H9 (cell line): ENCODE results near the gene IREB2. TPM values are rescaled to one million over a fixed set of nuclear protein-coding genes. Genes with fewer than 3 reads are reported as not detected.

Source experiments
- DNase-seq: peaks from one replicate; pipeline ENCODE4 v3.0.0-alpha.2; 2017
- H2AFZ ChIP-seq: one replicate; pipeline ENCODE4 v1.6.1; 2013; ENCODE audit warnings: mild to moderate bottlenecking, low read length, control low read depth, moderate library complexity
- H2AK5ac ChIP-seq: 2 replicates; pipeline ENCODE4 v1.6.1; 2013; ENCODE audit warnings: low read length, control low read depth, mixed read lengths; ENCODE audit not compliant: insufficient read length
- H2BK120ac ChIP-seq: one replicate; pipeline ENCODE4 v1.6.1; 2013; ENCODE audit warnings: low read depth, mild to moderate bottlenecking, low read length, control low read depth, inconsistent platforms; ENCODE audit not compliant: poor library complexity, severe bottlenecking
- H2BK12ac ChIP-seq: 2 replicates; pipeline ENCODE4 v1.6.1; 2013; ENCODE audit warnings: low read length, control low read depth, mixed read lengths, low read depth; ENCODE audit not compliant: insufficient read length
- H2BK15ac ChIP-seq: 2 replicates; pipeline ENCODE4 v1.6.1; 2013; ENCODE audit warnings: low read depth, low read length, control low read depth
- H2BK20ac ChIP-seq: one replicate; pipeline ENCODE4 v1.6.1; 2013; ENCODE audit warnings: low read depth, mild to moderate bottlenecking, low read length, control low read depth, inconsistent platforms; ENCODE audit not compliant: poor library complexity, severe bottlenecking
- H2BK5ac ChIP-seq: 2 replicates; pipeline ENCODE4 v1.6.1; 2013; ENCODE audit warnings: low read length, control low read depth, mixed read lengths; ENCODE audit not compliant: insufficient read length
- H3K14ac ChIP-seq: 2 replicates; pipeline ENCODE4 v1.6.1; 2013; ENCODE audit warnings: low read length, control low read depth; ENCODE audit not compliant: insufficient read depth
- H3K18ac ChIP-seq: 2 replicates; pipeline ENCODE4 v1.6.1; 2013; ENCODE audit warnings: low read depth, mild to moderate bottlenecking, mixed read lengths, low read length, control low read depth; ENCODE audit not compliant: insufficient read length
- H3K23ac ChIP-seq: 2 replicates; pipeline ENCODE4 v1.6.1; 2013; ENCODE audit warnings: low read length, control low read depth, mixed read lengths, low read depth; ENCODE audit not compliant: insufficient read length
- H3K23me2 ChIP-seq: 2 replicates; pipeline ENCODE4 v1.6.1; 2013; ENCODE audit warnings: low read depth, mild to moderate bottlenecking, mixed read lengths, low read length, control low read depth; ENCODE audit not compliant: insufficient read length, poor library complexity, severe bottlenecking
- H3K27ac ChIP-seq: 2 replicates; pipeline ENCODE4 v1.5.1; 2013; ENCODE audit warnings: low read length, control low read depth, mixed read lengths, low read depth; ENCODE audit not compliant: insufficient read length
- H3K27me3 ChIP-seq: 2 replicates; pipeline ENCODE4 v1.6.1; 2013; ENCODE audit warnings: low read length, control low read depth, inconsistent platforms; ENCODE audit not compliant: insufficient read depth
- H3K4ac ChIP-seq: 2 replicates; pipeline ENCODE4 v1.6.1; 2013; ENCODE audit warnings: low read depth, mild to moderate bottlenecking, control low read depth, inconsistent platforms, low read length, moderate library complexity
- H3K4me1 ChIP-seq: 2 replicates; pipeline ENCODE4 v1.6.1; 2013; ENCODE audit warnings: low read length, control low read depth, inconsistent platforms; ENCODE audit not compliant: insufficient read depth
- H3K4me2 ChIP-seq: 2 replicates; pipeline ENCODE4 v1.6.1; 2013; ENCODE audit warnings: low read length, control low read depth, mixed read lengths; ENCODE audit not compliant: insufficient read length, insufficient read depth
- H3K56ac ChIP-seq: 2 replicates; pipeline ENCODE4 v1.6.1; 2013; ENCODE audit warnings: low read depth, mild to moderate bottlenecking, mixed read lengths, low read length, control low read depth; ENCODE audit not compliant: insufficient read length
- H3K79me1 ChIP-seq: 2 replicates; pipeline ENCODE4 v1.6.1; 2013; ENCODE audit warnings: low read depth, mild to moderate bottlenecking, moderate library complexity, low read length, control low read depth, inconsistent platforms; ENCODE audit not compliant: insufficient read depth, poor library complexity, severe bottlenecking
- H3K79me2 ChIP-seq: 2 replicates; pipeline ENCODE4 v1.6.1; 2013; ENCODE audit warnings: low read length, control low read depth, inconsistent platforms; ENCODE audit not compliant: insufficient read depth
- H3K9ac ChIP-seq: 2 replicates; pipeline ENCODE4 v1.6.1; 2013; ENCODE audit warnings: low read length, control low read depth, mixed read lengths; ENCODE audit not compliant: insufficient read length; ENCODE audit errors: extremely low read depth
- H3K9me3 ChIP-seq: one replicate; pipeline ENCODE4 v1.6.1; 2013; ENCODE audit warnings: low read depth, low read length, inconsistent platforms; ENCODE audit not compliant: control insufficient read depth
- H3T11ph ChIP-seq: one replicate; pipeline ENCODE4 v1.6.1; 2013; ENCODE audit warnings: mild to moderate bottlenecking, low read length, control low read depth, inconsistent platforms
- H4K20me1 ChIP-seq: one replicate; pipeline ENCODE4 v1.6.1; 2013; ENCODE audit not compliant: control insufficient read depth, insufficient read length, insufficient read depth
- H4K5ac ChIP-seq: 2 replicates; pipeline ENCODE4 v1.6.1; 2013; ENCODE audit warnings: low read depth, mild to moderate bottlenecking, mixed read lengths, low read length, control low read depth; ENCODE audit not compliant: insufficient read length
- H4K8ac ChIP-seq: replicated peaks from 2 replicates; pipeline ENCODE4 v1.6.1; 2013; ENCODE audit warnings: low read length, control low read depth, mixed read lengths, low read depth; ENCODE audit not compliant: insufficient read length
- H4K91ac ChIP-seq: 2 replicates; pipeline ENCODE4 v1.6.1; 2013; ENCODE audit warnings: low read depth, mild to moderate bottlenecking, moderate library complexity, mixed read lengths, low read length, control low read depth; ENCODE audit not compliant: insufficient read length
- H3K27ac Mint-ChIP-seq, 3 experiments: 2 replicates in 2 of 3; 3 replicates in 1 of 3; pipeline ENCODE4 v1.8.0; 2020 to 2021; ENCODE audit warnings: mixed read lengths in 3 of 3, mild to moderate bottlenecking in 1 of 3, moderate library complexity in 1 of 3
- H3K27me3 Mint-ChIP-seq: 2 replicates; pipeline ENCODE4 v1.8.0; 2021; ENCODE audit warnings: low read depth, mild to moderate bottlenecking, moderate library complexity, mixed read lengths
- H3K36me3 Mint-ChIP-seq, 3 experiments: 2 replicates in 2 of 3; 3 replicates in 1 of 3; pipeline ENCODE4 v1.8.0; 2020 to 2021; ENCODE audit warnings: low read depth in 3 of 3, mixed read lengths in 3 of 3; ENCODE audit not compliant: insufficient read depth in 1 of 3
- H3K4me1 Mint-ChIP-seq, 2 experiments: 2 replicates each; pipeline ENCODE4 v1.8.0; 2020; ENCODE audit warnings: mixed read lengths in 2 of 2
- H3K4me3 Mint-ChIP-seq, 2 experiments: 2 replicates in 1 of 2; 3 replicates in 1 of 2; pipeline ENCODE4 v1.8.0; 2020 to 2021; ENCODE audit warnings: mild to moderate bottlenecking in 2 of 2, mixed read lengths in 2 of 2, moderate library complexity in 1 of 2
- H3K9me3 Mint-ChIP-seq, 2 experiments: 2 replicates in 1 of 2; 3 replicates in 1 of 2; pipeline ENCODE4 v1.8.0; 2020; ENCODE audit warnings: mild to moderate bottlenecking in 2 of 2, mixed read lengths in 2 of 2, moderate library complexity in 1 of 2
- WGBS: extraction: QIAGEN DNeasy Blood & Tissue Kit; methylation state at CpG from one replicate; pipeline ENCODE4 v1.1.7; 2013; ENCODE audit warnings: missing lambda C conversion rate, low lambda C conversion rate, mixed read lengths; ENCODE audit not compliant: insufficient read length; ENCODE audit errors: extremely low coverage; 5-methylcytosine and 5-hydroxymethylcytosine counted together
- total RNA-seq: library from RNA; stranded (reverse); gene quantifications from 2 replicates; pipeline ENCODE4 v1.2.1, GENCODE V29; 2021
- TF ChIP-seq, protein P1 (sequence below): fragments of 200-600 bp; sonication (generic); conservative IDR thresholded peaks from 3 replicates; pipeline ENCODE4 v1.8.0; 2021; ENCODE audit warnings: antibody characterized with exemption, mild to moderate bottlenecking

IREB2 gene
- total RNA-seq, 1 experiment from 2014 or later = 87.6 TPM

DNA sequence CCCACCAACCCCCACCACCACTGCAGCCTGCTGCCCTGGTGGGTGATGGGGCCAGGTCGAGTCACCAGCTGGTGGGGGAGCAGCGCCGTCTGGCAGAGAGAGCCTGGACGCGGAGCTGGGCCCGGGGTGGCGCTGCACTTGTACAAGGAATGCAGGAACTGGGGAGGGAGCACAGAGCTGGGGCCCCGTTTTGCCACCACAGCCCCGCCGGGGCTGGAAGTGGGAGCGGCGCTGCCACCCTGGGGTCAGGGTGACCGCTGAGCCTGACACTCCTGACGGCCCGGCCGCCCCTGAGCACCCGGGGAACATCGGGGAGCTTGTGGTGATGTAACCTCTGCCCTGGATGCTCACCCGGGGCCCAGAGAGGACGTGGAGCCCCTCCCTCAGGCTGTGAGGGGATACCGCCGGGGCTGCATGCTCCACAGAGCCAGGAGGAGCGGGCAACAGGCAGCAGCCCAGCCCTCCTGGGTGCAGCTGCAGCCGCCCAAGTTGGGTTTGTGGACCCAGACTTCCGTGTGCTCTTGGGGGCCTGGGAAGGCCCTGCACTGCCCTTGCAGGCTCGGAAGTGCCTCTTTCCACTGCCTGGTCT lies 32.6 kb upstream of the IREB2 start:
- no peak overlapping the region for H2BK120ac ChIP-seq
- TF ChIP-seq, protein P1, sequence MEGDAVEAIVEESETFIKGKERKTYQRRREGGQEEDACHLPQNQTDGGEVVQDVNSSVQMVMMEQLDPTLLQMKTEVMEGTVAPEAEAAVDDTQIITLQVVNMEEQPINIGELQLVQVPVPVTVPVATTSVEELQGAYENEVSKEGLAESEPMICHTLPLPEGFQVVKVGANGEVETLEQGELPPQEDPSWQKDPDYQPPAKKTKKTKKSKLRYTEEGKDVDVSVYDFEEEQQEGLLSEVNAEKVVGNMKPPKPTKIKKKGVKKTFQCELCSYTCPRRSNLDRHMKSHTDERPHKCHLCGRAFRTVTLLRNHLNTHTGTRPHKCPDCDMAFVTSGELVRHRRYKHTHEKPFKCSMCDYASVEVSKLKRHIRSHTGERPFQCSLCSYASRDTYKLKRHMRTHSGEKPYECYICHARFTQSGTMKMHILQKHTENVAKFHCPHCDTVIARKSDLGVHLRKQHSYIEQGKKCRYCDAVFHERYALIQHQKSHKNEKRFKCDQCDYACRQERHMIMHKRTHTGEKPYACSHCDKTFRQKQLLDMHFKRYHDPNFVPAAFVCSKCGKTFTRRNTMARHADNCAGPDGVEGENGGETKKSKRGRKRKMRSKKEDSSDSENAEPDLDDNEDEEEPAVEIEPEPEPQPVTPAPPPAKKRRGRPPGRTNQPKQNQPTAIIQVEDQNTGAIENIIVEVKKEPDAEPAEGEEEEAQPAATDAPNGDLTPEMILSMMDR = no peak
- no peak overlapping the region for H2BK20ac ChIP-seq
- peak overlapping the region; percentile 53 for H3K14ac ChIP-seq
- H3K9me3 Mint-ChIP-seq = no peaks in the 10 kb centered on the region
- no peak overlapping the region for H3K4me3 Mint-ChIP-seq
- no peak overlapping the region for H3K4ac ChIP-seq
- H3K27me3 ChIP-seq = no peaks in the 10 kb centered on the region
- no peak overlapping the region for H2BK5ac ChIP-seq
- no CpG with 5 or more reads among the region's 26 CpGs for WGBS
- no peak overlapping the region for H3K27ac ChIP-seq
- no peaks in the 10 kb centered on the region for H4K20me1 ChIP-seq
- no peak overlapping the region for H4K91ac ChIP-seq
- peaks cover 0 to 3% of the 10 kb centered on the region in 2 experiments; a peak in 2 of 4 replicates for H3K4me1 Mint-ChIP-seq
- H3K27me3 Mint-ChIP-seq = peaks cover 2% of the 10 kb centered on the region
- no peaks in the 10 kb centered on the region for H3K4me1 ChIP-seq
- H2AK5ac ChIP-seq = no peak overlapping the region
- no peak overlapping the region; the same call in 1 of the 2 replicates for H2BK15ac ChIP-seq
- no peak overlapping the region for H3K56ac ChIP-seq
- H3K79me1 ChIP-seq = no peaks in the 10 kb centered on the region
- no peak overlapping the region for H3K23ac ChIP-seq
- H3K18ac ChIP-seq = peak overlapping the region; percentile 41
- H3T11ph ChIP-seq = no peak overlapping the region
- H3K4me2 ChIP-seq = no peak overlapping the region
- H3K27ac Mint-ChIP-seq = no peak overlapping the region
- no peak overlapping the region for H2BK12ac ChIP-seq
- H3K9me3 ChIP-seq = no peaks in the 10 kb centered on the region
- H3K79me2 ChIP-seq = no peaks in the 10 kb centered on the region
- no peak overlapping the region for H4K5ac ChIP-seq
- H3K36me3 Mint-ChIP-seq = no peaks in the 10 kb centered on the region
- peak; percentile 59 for DNase-seq
- H3K23me2 ChIP-seq = no peaks in the 10 kb centered on the region
- no peak overlapping the region for H3K9ac ChIP-seq
- no peak overlapping the region for H4K8ac ChIP-seq
- H2AFZ ChIP-seq = no peak overlapping the region
